ENCODE measurements around the gene RBM8A. TPM values are rescaled to one million over a fixed set of nuclear protein-coding genes. Genes with fewer than 3 reads are reported as not detected.
A peak's percentile ranks its signal among the peaks of the same experiment; 100 is the strongest.

RBM8A gene
- total RNA-seq, 4 donors from 2014 or later = 75.7 to 135 (median 117) TPM

- no peak for ATAC-seq
- H3K9me3 ChIP-seq = peaks cover 0 to 7% (median 0%) of the 10 kb centered on the region in 3 donors
- H3K4me1 ChIP-seq = peaks cover 7 to 36% (median 14%) of the 10 kb centered on the region in 3 donors
- no peaks in the 10 kb centered on the region for H3K27me3 ChIP-seq
- 88 to 100% methylated on average over 2 of the region's 2 CpGs for WGBS, 2 donors (ENCODE audit: low coverage in 1 of 2)
- H3K4me3 ChIP-seq = no peak overlapping the region
- H3K27ac ChIP-seq = no peak overlapping the region
- TF ChIP-seq POLR2A (IDR thresholded peaks at IDR 0.05) (no peak), EP300 (IDR thresholded peaks at IDR 0.05) (no peak), POLR2AphosphoS5 (IDR thresholded peaks at IDR 0.05) (no peak), CTCF (IDR thresholded peaks at IDR 0.05) (no peak)
- H3K36me3 ChIP-seq = peaks cover 0 to 6% of the 10 kb centered on the region in 2 donors
These were observed 40.0 kb upstream of the RBM8A start for GRCh38 chr1:145967288-145967687.

GRCh38 chr1:145965119-145965744 lies 37.9 kb upstream of the RBM8A start:
- Histone ChIP-seq H3K36me3 (peaks cover 0 to 6% of the 10 kb centered on the region in 2 donors), H3K27me3 (no peaks in the 10 kb centered on the region), H3K4me3 (peak overlapping the region; percentile 57 to 79), H3K4me1 (peaks cover 7 to 54% (median 17%) of the 10 kb centered on the region in 3 donors), H3K27ac (peak overlapping the region; percentile 88 to 100 (median 99)), H3K9me3 (peaks cover 0 to 7% (median 0%) of the 10 kb centered on the region in 3 donors)
- no peak for TF ChIP-seq EP300 (IDR thresholded peaks at IDR 0.05)
- no peak for TF ChIP-seq POLR2AphosphoS5 (IDR thresholded peaks at IDR 0.05)
- no peak for TF ChIP-seq CTCF (IDR thresholded peaks at IDR 0.05)
- TF ChIP-seq POLR2A (IDR thresholded peaks at IDR 0.05) = no peak
- 0% methylated on average over 5 of the region's 5 CpGs for WGBS, 2 donors (ENCODE audit: low coverage in 1 of 2)
- no peak for ATAC-seq

DNA sequence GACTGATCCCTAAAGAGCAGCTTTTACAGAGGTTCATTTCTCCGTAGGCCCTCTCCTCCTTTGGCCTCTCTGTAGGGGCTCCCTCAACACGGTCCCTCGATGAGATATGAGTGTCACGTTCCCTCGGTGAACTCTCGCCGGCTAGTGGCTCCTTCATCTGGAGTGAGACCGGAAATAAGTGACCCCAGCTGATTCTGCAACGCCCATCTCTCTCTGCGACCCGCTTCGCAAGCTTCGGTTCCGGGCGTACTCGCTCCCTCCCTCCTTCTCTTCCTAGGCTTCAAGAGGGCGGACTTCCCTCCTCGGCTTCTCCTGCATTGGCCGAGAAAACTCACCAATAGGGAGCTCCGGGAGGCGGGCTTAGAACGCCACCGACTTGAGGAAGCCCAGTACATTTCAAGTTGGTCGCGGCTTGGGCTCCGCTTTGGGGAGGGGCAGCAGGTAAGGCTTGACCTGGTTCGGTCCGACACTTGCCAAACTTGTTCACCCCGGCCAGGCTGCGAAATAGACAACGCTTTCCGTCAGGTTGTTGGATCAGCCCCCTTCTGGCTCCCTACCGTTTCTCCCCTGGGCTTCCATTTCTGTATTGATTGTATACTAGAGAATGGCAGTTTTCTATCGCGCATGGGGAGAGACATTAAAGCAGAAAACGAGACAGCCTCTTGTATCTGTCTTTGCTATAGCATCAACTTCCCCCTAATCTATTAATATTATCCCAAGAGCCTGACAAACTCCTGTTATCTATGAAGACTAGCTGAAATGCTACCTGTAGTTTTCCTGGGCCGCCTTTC lies 37.2 kb upstream of the RBM8A start, which contains the start of the genes ANKRD34A and POLR3GL:
Gene ANKRD34A (minus strand): TSS at position 248 of the 791 bp plus-strand sequence. CDS start 2,816 bp downstream, outside the sequence.
Gene POLR3GL (plus strand): TSS at position 363 of the 791 bp plus-strand sequence. CDS start 10,176 bp downstream, outside the sequence.
- peak within 1 kb of the TSS; percentile 88 to 100 (median 99) for H3K27ac ChIP-seq
- peaks cover 0 to 6% of the 10 kb centered on the region in 2 donors for H3K36me3 ChIP-seq
- no peaks in the 10 kb centered on the region for H3K27me3 ChIP-seq
- H3K9me3 ChIP-seq = peaks cover 0 to 7% (median 0%) of the 10 kb centered on the region in 3 donors
- 1 to 8% methylated on average over 6 to 20 of the region's 37 CpGs for WGBS, 2 donors (ENCODE audit: low coverage in 1 of 2)
- peak within 1 kb of the TSS; percentile 57 to 79 for H3K4me3 ChIP-seq
- ATAC-seq = peak; percentile 92
- peak; percentile 85 for TF ChIP-seq POLR2AphosphoS5 (IDR thresholded peaks at IDR 0.05)
- TF ChIP-seq EP300 (IDR thresholded peaks at IDR 0.05) = no peak
- peak; percentile 64 to 79 for TF ChIP-seq POLR2A (IDR thresholded peaks at IDR 0.05)
- peak in 1 of 4 experiments; percentile 17 for TF ChIP-seq CTCF (IDR thresholded peaks at IDR 0.05)
- H3K4me1 ChIP-seq = peaks cover 7 to 61% (median 17%) of the 10 kb centered on the region in 3 donors

DNA sequence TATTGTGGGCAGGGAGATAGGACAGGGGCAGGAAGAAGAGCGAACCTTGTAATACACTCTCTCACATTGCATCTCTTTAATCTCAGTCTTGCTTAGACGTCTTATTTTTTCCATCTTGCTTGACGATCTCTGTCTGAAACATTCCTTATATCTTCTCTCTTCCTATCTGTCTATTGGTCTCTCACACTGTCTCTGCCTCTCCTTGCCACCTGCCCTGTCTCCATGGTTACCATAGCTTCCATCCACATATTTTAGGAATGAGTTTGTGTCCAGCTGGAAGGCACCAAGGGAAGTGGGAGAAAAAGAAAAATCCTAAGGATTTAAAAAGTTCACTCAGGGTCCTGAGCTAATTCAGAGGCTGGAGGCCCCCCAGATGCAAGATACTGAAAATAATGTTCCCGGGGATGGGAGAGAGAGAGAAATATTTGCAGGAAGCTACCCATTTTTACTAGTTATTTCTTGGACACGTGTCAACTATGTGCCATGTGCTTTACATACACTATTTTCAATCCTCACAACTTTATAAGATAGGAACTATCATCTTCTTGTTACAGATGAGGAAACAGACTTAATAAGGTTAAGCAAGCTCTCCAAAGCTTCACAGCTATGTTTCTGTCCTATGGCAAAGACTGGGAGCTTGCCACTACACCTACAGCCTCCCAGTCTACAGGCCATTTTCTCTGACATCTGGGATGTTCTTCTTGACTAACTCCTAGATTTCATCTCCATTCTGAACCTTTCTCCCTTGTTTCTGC lies 36.2 kb upstream of the RBM8A start:
- peak overlapping the region; percentile 88 to 100 (median 99) for H3K27ac ChIP-seq
- no peak for ATAC-seq
- H3K36me3 ChIP-seq = peaks cover 0 to 6% of the 10 kb centered on the region in 2 donors
- WGBS, 2 donors (ENCODE audit: low coverage in 1 of 2) = 15 to 19% methylated on average over 5 of the region's 5 CpGs
- TF ChIP-seq EP300 (IDR thresholded peaks at IDR 0.05) (no peak), POLR2AphosphoS5 (IDR thresholded peaks at IDR 0.05) (no peak)
- H3K9me3 ChIP-seq = peaks cover 0 to 7% (median 0%) of the 10 kb centered on the region in 3 donors
- H3K4me3 ChIP-seq = peak overlapping the region; percentile 71 to 79
- no peaks in the 10 kb centered on the region for H3K27me3 ChIP-seq
- peaks cover 7 to 72% (median 19%) of the 10 kb centered on the region in 3 donors for H3K4me1 ChIP-seq

All from gastroesophageal sphincter (tissue), 4 donors.